GM20000 (cell line): ENCODE results near the gene ITLN2.
A peak's percentile ranks its signal among the peaks of the same experiment; 100 is the strongest.

Source experiments
- DNase-seq: peaks from one replicate; pipeline ENCODE4 v3.0.0; 2012; ENCODE audit warnings: low spot score
- CTCF ChIP-seq: IDR thresholded peaks from 2 replicates; pipeline ENCODE4 v1.5.1; 2012; ENCODE audit warnings: mild to moderate bottlenecking, control low read depth; ENCODE audit errors: extremely low read depth, missing control alignments

The ITLN2 gene

DNA sequence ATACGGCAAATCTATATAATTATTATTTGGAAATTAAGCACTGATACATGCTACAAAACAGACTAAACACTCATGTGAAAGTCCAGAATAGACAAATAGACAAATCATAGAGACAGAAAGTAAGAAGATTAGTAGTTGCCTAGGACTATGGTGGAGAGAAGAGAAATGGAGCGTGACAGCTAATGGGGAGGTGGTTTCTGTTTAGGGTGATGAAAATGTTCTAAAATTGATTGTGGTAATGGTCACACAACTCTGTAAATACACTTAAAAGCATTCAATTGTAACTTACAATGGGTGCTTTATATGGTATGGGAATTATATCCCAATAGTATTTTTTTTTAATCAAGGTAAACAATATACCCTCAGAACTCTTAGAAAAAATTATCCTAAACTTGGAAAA is 20.4 kb upstream of the ITLN2 start:
- no peak for TF ChIP-seq CTCF
- DNase-seq: peak; percentile 49

DNA sequence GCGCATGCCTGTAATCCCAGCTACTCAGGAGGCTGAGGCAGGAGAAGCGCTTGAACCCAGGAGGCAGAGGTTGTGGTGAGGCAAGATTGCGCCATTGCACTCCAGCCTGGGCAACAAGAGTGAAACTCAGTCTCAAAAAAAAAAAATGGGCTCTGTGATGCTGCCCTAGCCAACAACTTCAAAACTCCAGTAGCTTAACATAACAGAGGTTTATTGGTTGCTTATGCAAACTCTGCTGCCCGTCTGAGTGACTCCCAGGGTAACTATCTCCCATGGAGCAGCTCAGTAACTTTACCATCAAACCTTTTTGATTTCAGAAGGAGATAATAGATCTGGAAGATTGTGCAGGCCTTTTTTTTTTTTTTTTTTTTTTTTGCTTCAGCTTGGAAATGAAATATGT is 18.9 kb upstream of the ITLN2 start:
- DNase-seq: no peak
- no peak for TF ChIP-seq CTCF

DNA sequence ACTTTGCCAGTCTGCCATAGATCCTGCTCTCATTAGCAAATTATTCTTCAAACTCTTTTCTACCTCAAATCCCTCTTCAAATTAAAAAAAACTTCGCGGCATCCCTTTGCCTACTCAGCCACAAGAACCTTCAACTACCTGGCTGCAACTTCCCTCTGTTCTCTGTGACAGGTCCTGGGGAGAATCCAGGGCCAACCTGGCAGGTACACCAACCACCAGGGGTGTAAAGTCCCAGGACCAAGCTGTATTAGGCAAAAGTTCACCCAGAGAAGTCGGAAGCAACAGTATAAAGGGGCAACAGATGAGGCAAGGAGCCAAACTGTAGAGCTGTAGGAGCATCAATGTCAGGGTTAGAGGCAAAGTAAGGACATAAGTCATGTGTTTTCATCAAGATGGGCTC is 18.3 kb upstream of the ITLN2 start:
- DNase-seq: no peak
- no peak for TF ChIP-seq CTCF

- TF ChIP-seq CTCF: no peak
- no peak for DNase-seq
Measured at GRCh38 chr1:160971618-160972056, 17.0 kb upstream of the ITLN2 start.

DNA sequence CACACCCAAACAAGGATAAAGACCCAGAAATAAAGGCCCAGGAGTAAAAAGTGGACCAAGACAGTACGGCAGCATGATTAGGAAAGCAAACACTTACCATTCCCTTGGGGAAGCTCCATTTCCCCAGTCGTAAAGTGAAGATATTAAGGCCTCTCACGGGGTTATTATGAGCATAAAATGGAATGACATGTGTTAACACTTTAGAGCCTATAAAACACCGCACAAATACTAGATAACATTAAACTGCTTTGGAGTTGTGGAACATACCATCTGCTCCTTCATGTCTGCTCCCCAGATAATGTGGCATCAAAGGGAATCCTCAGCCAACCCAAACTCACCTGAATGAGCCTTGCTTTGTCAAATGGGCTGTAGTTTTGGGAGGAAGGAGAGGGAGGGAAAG is 8.9 kb upstream of the ITLN2 start:
- no peak for DNase-seq
- TF ChIP-seq CTCF: no peak

GRCh38 chr1:160961419-160961818 is 6.8 kb upstream of the ITLN2 start:
- DNase-seq: no peak
- no peak for TF ChIP-seq CTCF

DNA sequence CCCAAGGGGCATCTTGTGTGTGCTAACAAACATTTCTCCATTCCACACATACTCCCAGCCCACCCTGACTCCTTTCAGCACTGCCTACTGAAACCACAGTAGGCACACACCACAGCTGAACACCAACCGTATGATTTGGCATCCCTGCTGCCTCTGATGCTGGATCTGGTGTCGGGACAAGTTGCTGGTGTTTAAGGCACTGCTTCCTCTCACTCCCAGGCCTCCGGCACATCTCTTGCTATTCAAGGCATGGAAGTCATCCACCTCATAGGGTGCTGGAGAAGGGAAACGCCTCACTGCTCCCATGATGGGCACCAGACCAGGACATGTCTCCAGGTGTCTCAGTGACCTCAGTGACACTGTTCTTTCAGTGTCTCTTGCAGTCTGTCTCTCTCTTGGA is 2.4 kb upstream of the ITLN2 start:
- DNase-seq: no peak
- no peak for TF ChIP-seq CTCF

- no peak for TF ChIP-seq CTCF
- no peak for DNase-seq
Measured at GRCh38 chr1:160953030-160953429, 1.6 kb downstream of the ITLN2 start.
